HG02678 (cell line): ENCODE data around the gene NDUFB8.

Experiments used
- ATAC-seq: cut with Tn5 transposase; IDR thresholded peaks from one replicate; pipeline ENCODE4 v1.9.1; 2021; ENCODE audit warnings: mild to moderate bottlenecking, moderate library complexity; ENCODE audit not compliant: unreplicated experiment

Gene NDUFB8

GRCh38 chr10:100508266-100508665 lies 21.4 kb downstream of the NDUFB8 start:
- no peak for ATAC-seq

- ATAC-seq, result no peak
Observed at GRCh38 chr10:100507357-100507732, 22.3 kb downstream of the NDUFB8 start.

GRCh38 chr10:100506596-100507356 lies 22.9 kb downstream of the NDUFB8 start:
- ATAC-seq, result no peak

GRCh38 chr10:100505164-100505563 lies 24.5 kb downstream of the NDUFB8 start:
- no peak for ATAC-seq

- ATAC-seq, result no peak
Observed at GRCh38 chr10:100504096-100504495, 25.6 kb downstream of the NDUFB8 start.

GRCh38 chr10:100502926-100503494 lies 26.7 kb downstream of the NDUFB8 start:
- ATAC-seq, result no peak

- no peak for ATAC-seq
Observed at GRCh38 chr10:100501423-100501822, 28.2 kb downstream of the NDUFB8 start.

GRCh38 chr10:100498059-100498458 lies 31.6 kb downstream of the NDUFB8 start:
- no peak for ATAC-seq

- ATAC-seq, result no peak
Observed at GRCh38 chr10:100496567-100496966, 33.1 kb downstream of the NDUFB8 start.

GRCh38 chr10:100490531-100490930 lies 39.1 kb downstream of the NDUFB8 start:
- ATAC-seq, result no peak

- no peak for ATAC-seq
Observed at GRCh38 chr10:100489396-100489795, 40.3 kb downstream of the NDUFB8 start.

- ATAC-seq, result no peak
Observed at GRCh38 chr10:100487529-100487928, 42.1 kb downstream of the NDUFB8 start.

- no peak for ATAC-seq
Observed at GRCh38 chr10:100485801-100486495, 43.7 kb downstream of the NDUFB8 start.

GRCh38 chr10:100485366-100485765 lies 44.3 kb downstream of the NDUFB8 start:
- ATAC-seq, result no peak

- ATAC-seq, result no peak
Observed at GRCh38 chr10:100483876-100484666, 45.6 kb downstream of the NDUFB8 start.

GRCh38 chr10:100482834-100483185 lies 46.9 kb downstream of the NDUFB8 start:
- no peak for ATAC-seq

- no peak for ATAC-seq
Observed at GRCh38 chr10:100482181-100482833, 47.4 kb downstream of the NDUFB8 start.

- ATAC-seq, result peak; percentile 99
Observed at GRCh38 chr10:100481462-100482081, 48.1 kb downstream of the NDUFB8 start.

GRCh38 chr10:100480002-100480401 lies 49.7 kb downstream of the NDUFB8 start:
- ATAC-seq, result no peak

- no peak for ATAC-seq
Observed at GRCh38 chr10:100479037-100479436, 50.6 kb downstream of the NDUFB8 start.
